K562 (cell line): ENCODE results near the gene PLTP. TPM values are rescaled to one million over a fixed set of nuclear protein-coding genes. Genes with fewer than 3 reads are reported as not detected.

ENCODE experiments used
- HNRNPUL1 ChIP-seq: fragments of 200-400 bp; formaldehyde crosslinking; IDR thresholded peaks from 2 replicates; pipeline ENCODE4 v1.6.1; 2017; ENCODE audit warnings: low read length
- MAFG ChIP-seq: fragments of 450-650 bp; conservative IDR thresholded peaks from 2 replicates; pipeline ENCODE4 v1.6.1; 2016; ENCODE audit warnings: missing genetic modification characterization, missing compliant biosample characterization
- NFIX ChIP-seq: fragments of 250-450 bp; sonication (Bioruptor Pico); IDR thresholded peaks from 2 replicates; pipeline ENCODE4 v1.4.0; 2020; ENCODE audit warnings: low read depth, mild to moderate bottlenecking, moderate library complexity
- PHB ChIP-seq: fragments of 250-450 bp; sonication (Bioruptor Pico); IDR thresholded peaks from 2 replicates; pipeline ENCODE4 v1.5.0; 2021
- SIN3A ChIP-seq, 2 experiments: fragments of 150-350 bp in 1 of 2; IDR thresholded peaks; 2 replicates each; pipeline ENCODE4 v1.6.1; 2011 to 2016; ENCODE audit warnings: borderline replicate concordance in 2 of 2, low read depth in 2 of 2, low read length in 2 of 2, mild to moderate bottlenecking in 2 of 2, moderate library complexity in 2 of 2; ENCODE audit not compliant: control insufficient read depth in 1 of 2
- VEZF1 ChIP-seq: fragments of 200-800 bp; sonication (Bioruptor generic); IDR thresholded peaks from 2 replicates; pipeline ENCODE4 v1.6.1; 2017; ENCODE audit warnings: missing genetic modification characterization, missing compliant biosample characterization
- ZBTB7A ChIP-seq: IDR thresholded peaks from 2 replicates; pipeline ENCODE4 v1.6.1; 2011; ENCODE audit warnings: low read depth, mild to moderate bottlenecking, low read length, moderate library complexity, borderline replicate concordance; ENCODE audit not compliant: control insufficient read depth
- ZFX ChIP-seq: sonication (generic); formaldehyde crosslinking; IDR thresholded peaks from 2 replicates; pipeline ENCODE4 v1.8.0; 2022; ENCODE audit warnings: mild to moderate bottlenecking, missing genetic modification reagents, moderate library complexity
- ZNF584 ChIP-seq: fragments of 200-800 bp; sonication (Bioruptor generic); IDR thresholded peaks from 2 replicates; pipeline ENCODE4 v1.6.1; 2016; ENCODE audit warnings: low read depth, mild to moderate bottlenecking, missing genetic modification characterization, missing compliant biosample characterization
- ZNF592 ChIP-seq: fragments of 450-650 bp; IDR thresholded peaks from 2 replicates; pipeline ENCODE4 v1.6.1; 2017; ENCODE audit warnings: antibody characterized with exemption, mild to moderate bottlenecking
- ZNF740 ChIP-seq, 3 experiments: fragments of 200-800 bp in 1 of 3; sonication (Bioruptor generic) in 1 of 3; sonication (generic) in 1 of 3; formaldehyde crosslinking in 1 of 3; IDR thresholded peaks; 2 replicates each; pipeline versions ENCODE4 v1.6.1 to v1.8.0; 2016 to 2022; ENCODE audit warnings: mild to moderate bottlenecking in 2 of 3, missing compliant biosample characterization in 2 of 3, missing genetic modification characterization in 2 of 3, missing genetic modification reagents in 1 of 3
- polyA plus RNA-seq, 8 experiments: library from polyadenylated mRNA; depleted of rRNA in 4 of 8; stranded (reverse) in 5 of 8; unstranded in 3 of 8; fragments of >200 nt; fragmentation: Nextera tagmentation in 2 of 8; fragmentation: Illumina TruSeq in 1 of 8; extraction: Ambion mirVana in 2 of 8; extraction: Trizol in 1 of 8; gene quantifications; 2 replicates each; pipeline versions ENCODE4 v1.2.1 to v1.2.3, GENCODE V29; 2011 to 2014; ENCODE audit warnings: inconsistent platforms in 1 of 8, missing spikeins in 1 of 8
- total RNA-seq, 7 experiments: library from RNA; depleted of rRNA in 6 of 7; stranded (reverse); fragments of >200 nt in 6 of 7; fragmentation: Illumina TruSeq in 2 of 7; extraction: Trizol in 2 of 7; gene quantifications; 2 replicates each; pipeline versions ENCODE4 v1.2.1 to v1.2.3, GENCODE V29; 2011 to 2021; ENCODE audit warnings: low replicate concordance in 1 of 7

The PLTP gene
- total and polyA plus RNA-seq, 9 of the 15 experiments (the other 6 are each of a cell fraction or from before 2014, with no cell fraction given): 2.8 to 29.3 (median 17.6) TPM

GRCh38 chr20:45911486-45912343, at the start of gene PLTP (continued):
- TF ChIP-seq VEZF1 (CRISPR knock-in tag) (peak; percentile 62; the same call in 1 of the 2 replicates), ZBTB7A (peak; percentile 54; the same call in 1 of the 2 replicates), MAFG (tag) (no peak), ZFX (CRISPR knock-in tag) (peak; percentile 65; the same call in 1 of the 2 replicates), NFIX (CRISPR knock-in tag) (no peak), SIN3A (IDR thresholded peaks at IDR 0.05; ENCODE audit: borderline replicate concordance in 2 of 2, control insufficient read depth in 1 of 2, low read depth in 2 of 2, low read length in 2 of 2) (0 out of 4 replicates have a peak, but pooled peaks of 1 of the 2 experiments have one; percentile 41), HNRNPUL1 (no peak), ZNF740 (CRISPR knock-in tag; IDR thresholded peaks at IDR 0.05) (0 out of 2 replicates have a peak, but pooled peaks have one; percentile 28), ZNF740 (tag; IDR thresholded peaks at IDR 0.05) (no peak), ZNF592 (peak; percentile 56; the same call in 1 of the 2 replicates), PHB (CRISPR knock-in tag) (no peak), ZNF584 (0 out of 2 replicates have a peak, but pooled peaks have one; percentile 43)
- TF ChIP-seq, all 486 proteins: peak for 32
